GM19035 (cell line): ENCODE results near the gene SMIM38.

Experiments
- ATAC-seq: cut with Tn5 transposase; IDR thresholded peaks from one replicate; pipeline ENCODE4 v1.9.1; 2021; ENCODE audit not compliant: unreplicated experiment

Gene SMIM38

GRCh38 chr11:69157822-69158231, 2.1 kb downstream of the SMIM38 start:
- ATAC-seq: no peak

- ATAC-seq: no peak
Observed at GRCh38 chr11:69158301-69159149, 2.8 kb downstream of the SMIM38 start.

GRCh38 chr11:69159150-69159852, 3.6 kb downstream of the SMIM38 start:
- no peak for ATAC-seq

- ATAC-seq: no peak
Observed at GRCh38 chr11:69160296-69161116, 4.8 kb downstream of the SMIM38 start.

- no peak for ATAC-seq
Observed at GRCh38 chr11:69161117-69161407, 5.3 kb downstream of the SMIM38 start.

GRCh38 chr11:69162505-69162904, 6.8 kb downstream of the SMIM38 start:
- ATAC-seq: no peak

GRCh38 chr11:69163842-69164241, 8.1 kb downstream of the SMIM38 start:
- ATAC-seq: no peak

- no peak for ATAC-seq
Observed at GRCh38 chr11:69164824-69165223, 9.1 kb downstream of the SMIM38 start.

- no peak for ATAC-seq
Observed at GRCh38 chr11:69165775-69166174, 10.0 kb downstream of the SMIM38 start.

GRCh38 chr11:69166218-69167115, 10.7 kb downstream of the SMIM38 start:
- peak; percentile 90 for ATAC-seq

GRCh38 chr11:69167130-69167915, 11.6 kb downstream of the SMIM38 start:
- no peak for ATAC-seq

GRCh38 chr11:69167916-69168691, 12.4 kb downstream of the SMIM38 start:
- no peak for ATAC-seq

GRCh38 chr11:69169479-69169878, 13.7 kb downstream of the SMIM38 start:
- no peak for ATAC-seq

GRCh38 chr11:69170704-69171103, 15.0 kb downstream of the SMIM38 start:
- ATAC-seq: no peak

GRCh38 chr11:69171476-69172240, 15.9 kb downstream of the SMIM38 start:
- ATAC-seq: no peak

- no peak for ATAC-seq
Observed at GRCh38 chr11:69172674-69173073, 16.9 kb downstream of the SMIM38 start.

GRCh38 chr11:69173331-69173730, 17.6 kb downstream of the SMIM38 start:
- no peak for ATAC-seq

- no peak for ATAC-seq
Observed at GRCh38 chr11:69173925-69174581, 18.3 kb downstream of the SMIM38 start.
